AG04449 (cell line): ENCODE measurements around the gene STAT4.

ENCODE experiments used
- CTCF ChIA-PET: fragments of 350-600 bp; formaldehyde crosslinking; extraction: SDS; loops from one replicate; lab custom pipeline; 2021; ENCODE audit warnings: antibody characterized with exemption; lab: Yijun Ruan, JAX
- POLR2A ChIA-PET: fragments of 400-600, 350-600 bp; formaldehyde crosslinking; extraction: SDS; loops from one replicate; lab custom pipeline; 2020; ENCODE audit warnings: antibody characterized with exemption, inconsistent platforms; lab: Yijun Ruan, JAX
- DNase-seq: peaks from one replicate; pipeline ENCODE4 v3.0.0-alpha.2; 2010; ENCODE audit warnings: low read depth, low spot score
- H3K4me3 ChIP-seq: 2 replicates; pipeline ENCODE4 v1.5.1; 2011; ENCODE audit warnings: low read depth, mild to moderate bottlenecking, control low read depth, low read length
- TF ChIP-seq, protein P1 (sequence below): IDR thresholded peaks from one replicate; pipeline ENCODE4 v1.5.1; 2011; ENCODE audit warnings: mild to moderate bottlenecking, moderate library complexity, low read length, control low read depth, inconsistent platforms; ENCODE audit not compliant: insufficient read depth; ENCODE audit errors: missing control alignments

STAT4 gene

DNA sequence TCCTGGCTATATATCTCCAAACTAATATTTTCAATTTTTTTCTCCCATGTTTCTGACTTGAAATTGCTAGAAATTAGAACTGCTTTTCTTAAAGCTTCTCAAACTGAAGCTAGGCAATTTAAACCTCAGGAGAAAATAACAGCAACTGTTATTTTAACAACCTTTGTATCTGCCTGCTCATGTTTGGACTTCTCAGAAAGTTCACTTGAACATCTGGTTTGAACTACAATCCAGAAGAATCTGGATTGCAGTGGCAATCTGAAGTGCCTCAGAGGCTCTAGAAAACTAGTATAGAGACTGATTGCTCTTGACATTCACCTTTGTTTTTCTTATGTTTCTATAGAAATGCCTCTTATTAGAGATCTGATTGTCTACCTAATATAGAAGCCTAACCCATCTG lies 64.1 kb downstream of the STAT4 start:
- DNase-seq = no peak
- TF ChIP-seq, protein P1, sequence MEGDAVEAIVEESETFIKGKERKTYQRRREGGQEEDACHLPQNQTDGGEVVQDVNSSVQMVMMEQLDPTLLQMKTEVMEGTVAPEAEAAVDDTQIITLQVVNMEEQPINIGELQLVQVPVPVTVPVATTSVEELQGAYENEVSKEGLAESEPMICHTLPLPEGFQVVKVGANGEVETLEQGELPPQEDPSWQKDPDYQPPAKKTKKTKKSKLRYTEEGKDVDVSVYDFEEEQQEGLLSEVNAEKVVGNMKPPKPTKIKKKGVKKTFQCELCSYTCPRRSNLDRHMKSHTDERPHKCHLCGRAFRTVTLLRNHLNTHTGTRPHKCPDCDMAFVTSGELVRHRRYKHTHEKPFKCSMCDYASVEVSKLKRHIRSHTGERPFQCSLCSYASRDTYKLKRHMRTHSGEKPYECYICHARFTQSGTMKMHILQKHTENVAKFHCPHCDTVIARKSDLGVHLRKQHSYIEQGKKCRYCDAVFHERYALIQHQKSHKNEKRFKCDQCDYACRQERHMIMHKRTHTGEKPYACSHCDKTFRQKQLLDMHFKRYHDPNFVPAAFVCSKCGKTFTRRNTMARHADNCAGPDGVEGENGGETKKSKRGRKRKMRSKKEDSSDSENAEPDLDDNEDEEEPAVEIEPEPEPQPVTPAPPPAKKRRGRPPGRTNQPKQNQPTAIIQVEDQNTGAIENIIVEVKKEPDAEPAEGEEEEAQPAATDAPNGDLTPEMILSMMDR = no peak
- ChIA-PET CTCF (interaction anchor here (1.8 kb wide), 1 partner anchor 34 kb away, joined by 5 read pairs; no protein-coding TSS in a partner anchor), POLR2A (no interaction called here)
- no peak overlapping the region for H3K4me3 ChIP-seq

DNA sequence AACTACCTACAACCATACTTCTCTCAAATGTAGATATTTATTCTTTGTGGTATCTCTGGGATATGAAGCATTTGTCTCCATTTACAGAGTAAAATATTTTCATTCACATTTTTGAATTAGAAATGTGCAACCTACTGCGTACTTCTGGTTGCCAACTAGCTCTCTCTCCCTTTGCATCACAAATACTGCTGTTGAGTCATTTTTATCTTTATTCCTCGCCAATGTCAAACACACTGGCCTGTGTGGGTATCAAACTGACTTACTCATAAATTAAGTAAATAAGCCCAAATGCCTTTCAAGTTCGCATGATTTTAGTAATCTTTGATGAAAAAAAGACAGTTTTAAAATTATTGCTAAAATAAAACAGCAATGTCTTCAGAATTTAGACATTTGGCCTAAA lies 67.3 kb downstream of the STAT4 start:
- no peak overlapping the region for H3K4me3 ChIP-seq
- POLR2A ChIA-PET = no interaction called here
- CTCF ChIA-PET = interaction anchor here (1.6 kb wide), 1 partner anchor 72 kb away, joined by 5 read pairs; no protein-coding TSS in a partner anchor
- no peak for DNase-seq
- TF ChIP-seq, protein P1 = no peak

DNA sequence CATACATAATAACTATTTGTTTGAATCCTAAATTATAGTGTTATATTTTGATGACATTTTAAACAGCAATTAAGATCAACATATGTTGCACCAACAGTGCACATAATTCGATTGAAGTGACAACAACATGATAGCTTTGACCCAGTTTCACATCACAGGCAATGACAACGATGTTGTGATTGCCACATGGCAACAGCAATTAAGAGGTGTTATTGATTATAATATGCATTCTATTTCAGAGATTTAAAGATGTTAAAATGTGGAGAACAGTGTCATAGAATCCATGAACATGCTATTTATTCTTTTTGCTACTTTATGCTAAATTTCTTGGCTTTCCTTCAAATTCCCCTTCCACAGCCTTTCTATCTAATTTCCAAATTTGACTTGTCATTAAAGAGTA lies 68.5 kb downstream of the STAT4 start:
- POLR2A ChIA-PET = no interaction called here
- CTCF ChIA-PET = no interaction called here
- H3K4me3 ChIP-seq = no peak overlapping the region
- no peak for DNase-seq
- TF ChIP-seq, protein P1 = no peak

DNA sequence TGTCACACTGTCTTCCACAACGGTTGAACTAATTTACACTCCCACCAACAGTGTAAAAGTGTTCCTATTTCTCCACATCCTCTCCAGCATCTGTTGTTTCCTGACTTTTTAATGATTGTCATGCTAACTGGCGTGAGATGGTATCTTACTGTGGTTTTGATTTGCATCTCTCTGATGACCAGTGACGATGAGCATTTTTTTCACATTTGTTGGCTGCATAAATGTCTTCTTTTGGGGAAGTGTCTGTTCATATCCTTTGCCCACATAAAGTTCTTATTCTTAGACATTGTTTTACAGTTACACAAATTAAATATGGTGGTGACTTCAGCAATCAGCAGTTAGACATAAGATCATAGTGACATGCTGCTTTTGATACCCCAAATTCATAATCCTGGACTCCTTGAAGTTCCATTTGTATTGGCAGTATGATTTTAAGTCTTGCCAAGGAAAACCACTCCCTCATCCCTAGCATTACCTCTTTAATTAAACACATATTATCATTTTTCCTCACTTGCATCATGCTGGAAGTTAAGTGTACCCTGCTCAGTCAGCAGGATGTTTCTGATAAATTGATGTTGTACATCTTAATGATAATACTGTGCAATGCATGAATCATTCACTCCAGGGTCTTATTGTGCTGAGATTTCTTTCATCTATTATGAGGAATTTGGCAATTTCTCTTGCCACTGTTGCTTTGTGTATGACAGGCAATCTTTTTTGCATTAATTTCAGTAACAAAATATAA lies 69.2 kb downstream of the STAT4 start:
- ChIA-PET CTCF (no interaction called here), POLR2A (no interaction called here)
- H3K4me3 ChIP-seq = no peak overlapping the region
- no peak for DNase-seq
- TF ChIP-seq, protein P1 = no peak

DNA sequence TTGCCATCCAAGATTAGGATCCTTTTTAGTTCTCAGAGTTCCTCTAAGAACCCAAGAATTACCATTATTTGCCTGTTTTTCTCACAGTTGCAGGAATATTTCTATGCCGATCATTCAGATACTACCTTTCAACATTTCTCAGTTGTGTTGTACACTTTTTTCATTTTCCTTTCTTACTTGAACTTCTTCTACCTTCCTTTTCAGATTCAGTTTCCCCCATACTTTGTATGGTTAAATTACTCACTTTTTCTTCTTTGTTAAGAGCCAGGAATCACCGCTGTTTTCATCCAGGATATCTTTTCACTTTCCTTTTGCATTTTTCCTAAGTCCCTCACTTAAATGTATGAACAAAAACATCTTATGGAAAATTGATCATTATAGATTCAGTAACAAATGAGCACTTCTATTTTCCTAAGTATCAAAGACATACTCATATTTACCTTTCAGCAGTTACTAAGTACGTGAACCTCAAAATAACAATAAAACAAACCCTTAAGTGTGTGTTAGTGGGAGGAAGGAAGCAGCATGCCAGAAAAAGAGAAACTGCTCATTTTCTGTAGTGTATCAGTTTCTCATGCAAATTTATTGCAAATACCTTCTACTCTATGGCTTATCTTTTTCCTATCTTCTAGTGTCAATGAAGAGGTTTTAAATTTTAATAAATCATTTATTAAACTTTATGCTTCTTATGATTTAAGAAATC lies 72.5 kb downstream of the STAT4 start:
- H3K4me3 ChIP-seq = no peak overlapping the region
- DNase-seq = no peak

DNA sequence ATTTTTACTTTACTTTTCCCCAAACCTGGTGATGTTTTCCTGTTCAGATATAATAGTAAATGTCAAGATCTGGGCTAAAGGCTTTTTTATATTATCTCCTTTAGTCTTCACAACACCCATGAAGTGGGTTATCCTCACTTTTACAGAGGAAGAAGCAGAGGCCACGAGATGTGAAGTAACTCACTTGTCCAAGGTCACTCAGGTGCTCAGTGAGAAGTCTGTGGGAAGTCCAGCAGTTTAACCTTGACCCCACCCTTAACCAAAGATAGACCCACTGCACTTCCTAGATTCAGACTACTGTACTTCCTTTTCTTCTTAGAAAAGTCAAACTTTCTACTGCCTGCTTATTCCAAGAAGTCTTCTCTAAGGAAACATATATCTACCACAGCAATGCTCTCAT lies 80.5 kb downstream of the STAT4 start:
- H3K4me3 ChIP-seq = no peak overlapping the region
- ChIA-PET POLR2A (no interaction called here), CTCF (interaction anchor here (1.2 to 2.5 kb wide), 2 partner anchors 21 to 85 kb away, joined by 3 to 8 read pairs; no protein-coding TSS in a partner anchor)
- TF ChIP-seq, protein P1 = no peak
- no peak for DNase-seq

More for the DNA sequence above, 72.5 kb downstream of the STAT4 start:
- ChIA-PET POLR2A (no interaction called here), CTCF (interaction anchor here (1.8 kb wide), 1 partner anchor 26 kb away, joined by 6 read pairs; no protein-coding TSS in a partner anchor)
- TF ChIP-seq, protein P1 = no peak
